ENCODE data around the gene CCDC63. TPM values are rescaled to one million over a fixed set of nuclear protein-coding genes. Genes with fewer than 3 reads are reported as not detected.
A peak's percentile ranks its signal among the peaks of the same experiment; 100 is the strongest.

Gene CCDC63
- total and polyA plus RNA-seq, 9 of the 15 experiments (the other 6 are each of a cell fraction or from before 2014, with no cell fraction given): not detected

DNA sequence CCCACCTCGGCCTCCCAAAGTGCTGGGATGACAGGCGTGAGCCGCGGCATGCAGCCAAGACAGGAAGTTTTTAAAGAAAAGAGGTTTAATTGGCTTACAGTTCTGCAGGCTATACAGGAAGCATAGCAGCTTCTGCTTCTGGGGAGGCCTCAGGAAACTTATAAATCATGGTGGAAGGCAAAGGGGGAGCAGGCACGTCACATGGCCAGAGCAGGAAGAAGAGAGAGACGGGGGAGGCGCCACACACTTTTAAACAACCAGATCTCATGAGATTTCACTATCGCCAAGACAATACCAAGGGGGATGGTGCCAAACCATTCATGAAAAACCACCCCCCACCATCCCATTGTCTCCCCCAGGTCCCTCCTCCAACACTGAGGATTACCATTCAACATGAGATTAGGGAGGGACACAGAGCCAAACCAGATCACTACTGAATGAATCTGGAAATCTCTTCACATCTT lies 14.1 kb downstream of the CCDC63 start (continued):
- TF ChIP-seq, protein P1, sequence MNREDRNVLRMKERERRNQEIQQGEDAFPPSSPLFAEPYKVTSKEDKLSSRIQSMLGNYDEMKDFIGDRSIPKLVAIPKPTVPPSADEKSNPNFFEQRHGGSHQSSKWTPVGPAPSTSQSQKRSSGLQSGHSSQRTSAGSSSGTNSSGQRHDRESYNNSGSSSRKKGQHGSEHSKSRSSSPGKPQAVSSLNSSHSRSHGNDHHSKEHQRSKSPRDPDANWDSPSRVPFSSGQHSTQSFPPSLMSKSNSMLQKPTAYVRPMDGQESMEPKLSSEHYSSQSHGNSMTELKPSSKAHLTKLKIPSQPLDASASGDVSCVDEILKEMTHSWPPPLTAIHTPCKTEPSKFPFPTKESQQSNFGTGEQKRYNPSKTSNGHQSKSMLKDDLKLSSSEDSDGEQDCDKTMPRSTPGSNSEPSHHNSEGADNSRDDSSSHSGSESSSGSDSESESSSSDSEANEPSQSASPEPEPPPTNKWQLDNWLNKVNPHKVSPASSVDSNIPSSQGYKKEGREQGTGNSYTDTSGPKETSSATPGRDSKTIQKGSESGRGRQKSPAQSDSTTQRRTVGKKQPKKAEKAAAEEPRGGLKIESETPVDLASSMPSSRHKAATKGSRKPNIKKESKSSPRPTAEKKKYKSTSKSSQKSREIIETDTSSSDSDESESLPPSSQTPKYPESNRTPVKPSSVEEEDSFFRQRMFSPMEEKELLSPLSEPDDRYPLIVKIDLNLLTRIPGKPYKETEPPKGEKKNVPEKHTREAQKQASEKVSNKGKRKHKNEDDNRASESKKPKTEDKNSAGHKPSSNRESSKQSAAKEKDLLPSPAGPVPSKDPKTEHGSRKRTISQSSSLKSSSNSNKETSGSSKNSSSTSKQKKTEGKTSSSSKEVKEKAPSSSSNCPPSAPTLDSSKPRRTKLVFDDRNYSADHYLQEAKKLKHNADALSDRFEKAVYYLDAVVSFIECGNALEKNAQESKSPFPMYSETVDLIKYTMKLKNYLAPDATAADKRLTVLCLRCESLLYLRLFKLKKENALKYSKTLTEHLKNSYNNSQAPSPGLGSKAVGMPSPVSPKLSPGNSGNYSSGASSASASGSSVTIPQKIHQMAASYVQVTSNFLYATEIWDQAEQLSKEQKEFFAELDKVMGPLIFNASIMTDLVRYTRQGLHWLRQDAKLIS (CRISPR knock-in tag; IDR thresholded peaks at IDR 0.05): no peak
- TF ChIP-seq ZC3H11A (IDR thresholded peaks at IDR 0.05; ENCODE audit: low read depth, low read length): no peak

DNA sequence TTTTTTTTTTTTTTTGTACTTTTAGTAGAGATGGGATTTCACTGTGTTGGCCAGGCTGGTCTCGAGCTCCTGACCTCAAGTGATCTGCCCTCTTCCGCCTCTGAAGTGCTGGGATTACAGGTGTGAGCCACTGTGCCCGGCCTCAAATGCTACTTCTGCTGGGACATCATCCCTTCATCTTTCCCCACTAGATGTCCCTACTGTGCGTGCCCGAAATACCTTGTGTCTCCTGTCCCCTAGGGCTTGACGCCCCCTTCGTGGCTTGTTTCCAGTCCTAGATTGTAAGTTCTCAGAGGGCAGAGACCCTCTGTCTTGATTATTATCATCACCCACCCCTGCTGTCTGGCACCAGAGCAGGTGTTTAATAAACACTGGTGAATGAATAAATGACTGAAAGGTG lies 14.9 kb downstream of the CCDC63 start:
- Histone ChIP-seq H3K79me2 (ENCODE audit: control insufficient read depth, insufficient read depth, low read length) (no peaks in the 10 kb centered on the region), H4K20me1 (replicated peaks; ENCODE audit: control insufficient read depth, insufficient read depth, low read length) (no peaks in the 10 kb centered on the region), H3K27me3 (ENCODE audit: control insufficient read depth in 2 of 2, insufficient read depth in 2 of 2, low read length in 2 of 2) (peaks cover 13 to 35% of the 10 kb centered on the region in 2 experiments), H3K9me1 (ENCODE audit: control insufficient read depth, insufficient read depth, low read length) (no peaks in the 10 kb centered on the region), H3K9me3 (replicated peaks; ENCODE audit: control insufficient read depth, insufficient read depth, low read depth, low read length) (no peaks in the 10 kb centered on the region), H3K4me2 (ENCODE audit: insufficient read depth, low read length) (no peak overlapping the region), H3K36me3 (ENCODE audit: control insufficient read depth, insufficient read depth, low read length) (no peaks in the 10 kb centered on the region), H3K27ac (ENCODE audit: extremely low read depth, low read depth, low read length) (no peak overlapping the region), H2AFZ (ENCODE audit: low read depth, low read length) (no peak overlapping the region), H3K4me1 (replicated peaks in 1 of 2; ENCODE audit: control insufficient read depth in 2 of 2, insufficient read depth in 2 of 2, low read length in 2 of 2) (no peaks in the 10 kb centered on the region), H3K9ac (ENCODE audit: insufficient read depth in 1 of 2, low read depth in 2 of 2, low read length in 2 of 2) (no peak overlapping the region), H3K4me3 (no peak overlapping the region)
- ChIA-PET POLR2A (no interaction called here), CTCF (ENCODE audit: low intra/inter-chr PET ratio) (no interaction called here)
- FAIRE-seq: no peak
- no TSS peak for BruUV-seq (replicated peaks)
- intact Hi-C loops (cut with micrococcal nuclease): no loop called here
- DNase-seq (ENCODE audit: extremely low read depth in 1 of 4, low spot score in 3 of 4): peak in 1 of 4 experiments; percentile 12
- ATAC-seq: 0 out of 3 replicates have a peak, but pooled peaks have one; percentile 56
- TF ChIP-seq L3MBTL2 (IDR thresholded peaks at IDR 0.05): peak; percentile 50; the same call in 1 of the 2 replicates
- TF ChIP-seq ESRRB (CRISPR knock-in tag; IDR thresholded peaks at IDR 0.05; ENCODE audit: borderline replicate concordance): no peak
- TF ChIP-seq, protein P2, sequence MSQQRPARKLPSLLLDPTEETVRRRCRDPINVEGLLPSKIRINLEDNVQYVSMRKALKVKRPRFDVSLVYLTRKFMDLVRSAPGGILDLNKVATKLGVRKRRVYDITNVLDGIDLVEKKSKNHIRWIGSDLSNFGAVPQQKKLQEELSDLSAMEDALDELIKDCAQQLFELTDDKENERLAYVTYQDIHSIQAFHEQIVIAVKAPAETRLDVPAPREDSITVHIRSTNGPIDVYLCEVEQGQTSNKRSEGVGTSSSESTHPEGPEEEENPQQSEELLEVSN (IDR thresholded peaks at IDR 0.05; ENCODE audit: borderline replicate concordance in 1 of 2, extremely low read depth in 1 of 2, insufficient read depth in 1 of 2, insufficient read length in 1 of 2, low read depth in 1 of 2, low read length in 1 of 2, poor library complexity in 1 of 2, severe bottlenecking in 1 of 2): peak in 1 of 2 experiments; percentile 20
- TF ChIP-seq, protein P3, sequence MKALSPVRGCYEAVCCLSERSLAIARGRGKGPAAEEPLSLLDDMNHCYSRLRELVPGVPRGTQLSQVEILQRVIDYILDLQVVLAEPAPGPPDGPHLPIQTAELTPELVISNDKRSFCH (CRISPR knock-in tag; IDR thresholded peaks at IDR 0.05): no peak
- TF ChIP-seq, protein P3 (tag; IDR thresholded peaks at IDR 0.05): no peak
- no peak for TF ChIP-seq ZNF12 (CRISPR knock-in tag; IDR thresholded peaks at IDR 0.05)
- no peak for TF ChIP-seq NELFE (IDR thresholded peaks at IDR 0.05; ENCODE audit: insufficient read depth, insufficient read length)
- TF ChIP-seq, protein P4, sequence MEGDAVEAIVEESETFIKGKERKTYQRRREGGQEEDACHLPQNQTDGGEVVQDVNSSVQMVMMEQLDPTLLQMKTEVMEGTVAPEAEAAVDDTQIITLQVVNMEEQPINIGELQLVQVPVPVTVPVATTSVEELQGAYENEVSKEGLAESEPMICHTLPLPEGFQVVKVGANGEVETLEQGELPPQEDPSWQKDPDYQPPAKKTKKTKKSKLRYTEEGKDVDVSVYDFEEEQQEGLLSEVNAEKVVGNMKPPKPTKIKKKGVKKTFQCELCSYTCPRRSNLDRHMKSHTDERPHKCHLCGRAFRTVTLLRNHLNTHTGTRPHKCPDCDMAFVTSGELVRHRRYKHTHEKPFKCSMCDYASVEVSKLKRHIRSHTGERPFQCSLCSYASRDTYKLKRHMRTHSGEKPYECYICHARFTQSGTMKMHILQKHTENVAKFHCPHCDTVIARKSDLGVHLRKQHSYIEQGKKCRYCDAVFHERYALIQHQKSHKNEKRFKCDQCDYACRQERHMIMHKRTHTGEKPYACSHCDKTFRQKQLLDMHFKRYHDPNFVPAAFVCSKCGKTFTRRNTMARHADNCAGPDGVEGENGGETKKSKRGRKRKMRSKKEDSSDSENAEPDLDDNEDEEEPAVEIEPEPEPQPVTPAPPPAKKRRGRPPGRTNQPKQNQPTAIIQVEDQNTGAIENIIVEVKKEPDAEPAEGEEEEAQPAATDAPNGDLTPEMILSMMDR (IDR thresholded peaks at IDR 0.05 in 2 of 3, conservative IDR thresholded peaks at IDR 0.05 in 1 of 3; ENCODE audit: insufficient read depth in 2 of 3, low read depth in 1 of 3, low read length in 3 of 3): peak; percentile 17 to 25 (median 25); a peak in 2 of 6 replicates
- WGBS (ENCODE audit: insufficient coverage, low coverage, missing lambda C conversion rate): 2% methylated on average over 4 of the region's 7 CpGs
- in situ Hi-C loops (cut with MboI): no loop called here

All from K562 (cell line).